Activated B cell treated with CpG ODN at 0.5 μM for 24 hours (primary cell): ENCODE results near the gene LIPC. TPM values are rescaled to one million over a fixed set of nuclear protein-coding genes. Genes with fewer than 3 reads are reported as not detected.

Source experiments
- ATAC-seq: fragments of 200-7000 bp; cut with Tn5 transposase; one replicate; pipeline ENCODE4 v1.10.0; 2021; ENCODE audit warnings: low read depth, mild to moderate bottlenecking, moderate library complexity
- CTCF ChIA-PET: fragments of 350-600 bp; sonication (Branson Sonifier 250); formaldehyde crosslinking; loops from one replicate; lab custom pipeline; 2021; ENCODE audit warnings: antibody characterized with exemption; lab: Charles Lee
- POLR2A ChIA-PET: fragments of 350-600 bp; sonication (Branson Sonifier 250); formaldehyde crosslinking; loops from one replicate; lab custom pipeline; 2021; ENCODE audit warnings: antibody characterized with exemption; lab: Charles Lee
- DNase-seq: peaks from one replicate; pipeline ENCODE4 v3.0.0; 2022
- H3K27ac Mint-ChIP-seq: one replicate; pipeline ENCODE4 v1.8.0; 2020; ENCODE audit warnings: mixed read lengths
- H3K27me3 Mint-ChIP-seq: one replicate; pipeline ENCODE4 v1.8.0; 2021; ENCODE audit warnings: mixed read lengths
- H3K36me3 Mint-ChIP-seq: one replicate; pipeline ENCODE4 v1.8.0; 2021; ENCODE audit warnings: low read depth, mixed read lengths
- H3K4me1 Mint-ChIP-seq: one replicate; pipeline ENCODE4 v1.8.0; 2021; ENCODE audit warnings: mixed read lengths
- H3K4me3 Mint-ChIP-seq: one replicate; pipeline ENCODE4 v1.8.0; 2020; ENCODE audit warnings: mild to moderate bottlenecking, mixed read lengths
- H3K9me3 Mint-ChIP-seq: one replicate; pipeline ENCODE4 v1.8.0; 2020; ENCODE audit warnings: mixed read lengths
- intact Hi-C: fragments of 100-400 bp; cut with micrococcal nuclease; formaldehyde crosslinking; loops from one replicate; pipeline ENCODE4 v1.15.1; 2024
- total RNA-seq: library from RNA; stranded (reverse); gene quantifications from 2 replicates; pipeline ENCODE4 v1.2.3, GENCODE V29; 2022
- TF ChIP-seq, protein P1 (sequence below): fragments of 200-600 bp; IDR thresholded peaks from one replicate; pipeline ENCODE4 v1.8.0; 2022; ENCODE audit warnings: antibody characterized with exemption, mild to moderate bottlenecking

LIPC gene
- total RNA-seq, 1 donor from 2014 or later: not detected

GRCh38 chr15:58506783-58507668, 75.2 kb downstream of the LIPC start:
- ChIA-PET POLR2A (no interaction called here), CTCF (no interaction called here)
- ATAC-seq: no peak
- no peak for DNase-seq
- Mint-ChIP-seq H3K4me1 (no peaks in the 10 kb centered on the region), H3K36me3 (no peaks in the 10 kb centered on the region), H3K9me3 (no peaks in the 10 kb centered on the region), H3K27me3 (peaks cover 4% of the 10 kb centered on the region), H3K4me3 (no peak overlapping the region), H3K27ac (no peak overlapping the region)
- TF ChIP-seq, protein P1, sequence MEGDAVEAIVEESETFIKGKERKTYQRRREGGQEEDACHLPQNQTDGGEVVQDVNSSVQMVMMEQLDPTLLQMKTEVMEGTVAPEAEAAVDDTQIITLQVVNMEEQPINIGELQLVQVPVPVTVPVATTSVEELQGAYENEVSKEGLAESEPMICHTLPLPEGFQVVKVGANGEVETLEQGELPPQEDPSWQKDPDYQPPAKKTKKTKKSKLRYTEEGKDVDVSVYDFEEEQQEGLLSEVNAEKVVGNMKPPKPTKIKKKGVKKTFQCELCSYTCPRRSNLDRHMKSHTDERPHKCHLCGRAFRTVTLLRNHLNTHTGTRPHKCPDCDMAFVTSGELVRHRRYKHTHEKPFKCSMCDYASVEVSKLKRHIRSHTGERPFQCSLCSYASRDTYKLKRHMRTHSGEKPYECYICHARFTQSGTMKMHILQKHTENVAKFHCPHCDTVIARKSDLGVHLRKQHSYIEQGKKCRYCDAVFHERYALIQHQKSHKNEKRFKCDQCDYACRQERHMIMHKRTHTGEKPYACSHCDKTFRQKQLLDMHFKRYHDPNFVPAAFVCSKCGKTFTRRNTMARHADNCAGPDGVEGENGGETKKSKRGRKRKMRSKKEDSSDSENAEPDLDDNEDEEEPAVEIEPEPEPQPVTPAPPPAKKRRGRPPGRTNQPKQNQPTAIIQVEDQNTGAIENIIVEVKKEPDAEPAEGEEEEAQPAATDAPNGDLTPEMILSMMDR: no peak
- intact Hi-C loops: no loop called here

DNA sequence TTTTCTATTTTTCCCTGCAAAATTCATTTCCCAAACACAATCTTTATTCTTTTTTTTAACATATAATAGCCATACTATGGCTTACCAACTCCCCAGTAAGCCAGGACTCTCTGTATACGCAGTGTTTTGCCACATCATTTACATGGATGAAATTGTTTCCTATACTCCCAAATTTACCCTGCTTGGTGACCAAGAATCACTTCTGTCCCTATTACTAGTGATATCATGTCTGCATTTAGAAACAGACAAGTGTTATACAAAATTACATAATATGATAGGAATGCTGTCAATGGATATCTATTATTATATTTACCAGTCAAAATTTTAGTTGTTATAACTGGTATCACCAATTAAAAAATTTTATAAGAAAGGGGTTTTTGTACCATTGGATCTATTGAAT, 77.8 kb downstream of the LIPC start:
- Mint-ChIP-seq H3K27me3 (peaks cover 4% of the 10 kb centered on the region), H3K4me1 (no peaks in the 10 kb centered on the region), H3K36me3 (no peaks in the 10 kb centered on the region), H3K4me3 (no peak overlapping the region), H3K27ac (no peak overlapping the region), H3K9me3 (no peaks in the 10 kb centered on the region)
- ChIA-PET POLR2A (no interaction called here), CTCF (no interaction called here)
- TF ChIP-seq, protein P1: no peak
- intact Hi-C loops: no loop called here
- ATAC-seq (no peak), DNase-seq (no peak)

GRCh38 chr15:58510715-58511598, 79.2 kb downstream of the LIPC start:
- CTCF ChIA-PET: no interaction called here

DNA sequence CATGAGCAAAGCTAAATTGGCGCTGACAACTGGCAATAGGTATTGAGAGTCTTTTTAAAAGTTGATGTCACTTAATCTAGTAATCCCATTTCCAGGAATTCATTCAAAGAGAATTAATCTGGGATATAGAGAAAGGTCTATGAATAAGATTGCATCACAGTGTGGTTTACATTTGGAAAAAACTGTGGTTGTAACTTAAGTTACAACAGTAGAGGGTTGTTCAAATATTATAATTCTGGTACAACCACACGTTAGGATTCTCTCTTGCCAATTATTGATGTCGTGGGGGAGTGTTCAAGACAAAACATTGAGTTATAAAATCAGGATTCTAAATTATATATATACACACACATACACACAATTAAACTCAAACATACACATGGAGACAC, 79.8 kb downstream of the LIPC start:
- intact Hi-C loops: no loop called here
- no peak for ATAC-seq
- H3K9me3 Mint-ChIP-seq: peaks cover 3% of the 10 kb centered on the region
- H3K4me1 Mint-ChIP-seq: peaks cover 6% of the 10 kb centered on the region
- DNase-seq: no peak
- TF ChIP-seq, protein P1: no peak
- H3K27me3 Mint-ChIP-seq: peaks cover 2% of the 10 kb centered on the region
- ChIA-PET CTCF (no interaction called here), POLR2A (no interaction called here)
- no peak overlapping the region for H3K27ac Mint-ChIP-seq
- H3K4me3 Mint-ChIP-seq: no peak overlapping the region
- no peaks in the 10 kb centered on the region for H3K36me3 Mint-ChIP-seq

More at GRCh38 chr15:58510715-58511598, 79.2 kb downstream of the LIPC start:
- intact Hi-C loops: no loop called here
- Mint-ChIP-seq H3K36me3 (no peaks in the 10 kb centered on the region), H3K27ac (no peak overlapping the region), H3K4me1 (peaks cover 6% of the 10 kb centered on the region), H3K9me3 (peaks cover 3% of the 10 kb centered on the region), H3K4me3 (no peak overlapping the region), H3K27me3 (peaks cover 2% of the 10 kb centered on the region)
- TF ChIP-seq, protein P1: no peak
- ATAC-seq (no peak), DNase-seq (no peak)
- POLR2A ChIA-PET: no interaction called here

DNA sequence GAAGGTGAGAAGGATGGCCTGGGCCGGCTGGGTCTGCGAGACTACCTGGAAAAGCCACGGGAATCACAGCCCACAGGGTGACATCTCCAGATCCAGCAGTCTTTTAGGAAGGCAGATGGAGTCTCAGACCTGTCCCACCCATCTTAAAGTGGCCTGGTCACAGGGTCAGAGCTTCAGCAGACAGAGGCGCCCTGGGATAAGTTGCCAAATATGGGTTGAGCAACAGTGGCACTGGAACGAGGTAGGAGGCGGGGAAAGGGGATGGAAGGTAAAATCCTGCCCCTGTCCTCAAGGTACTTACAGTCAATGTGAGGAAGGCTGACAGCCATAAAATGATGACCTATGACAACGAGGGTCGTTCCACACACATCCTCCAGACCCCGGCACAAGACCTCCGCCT, 80.7 kb downstream of the LIPC start:
- Mint-ChIP-seq H3K4me1 (peaks cover 7% of the 10 kb centered on the region), H3K27ac (no peak overlapping the region), H3K4me3 (no peak overlapping the region), H3K27me3 (peaks cover 2% of the 10 kb centered on the region), H3K9me3 (peaks cover 3% of the 10 kb centered on the region), H3K36me3 (no peaks in the 10 kb centered on the region)
- no peak for DNase-seq
- ChIA-PET POLR2A (no interaction called here), CTCF (no interaction called here)
- no peak for ATAC-seq
- intact Hi-C loops: no loop called here
- TF ChIP-seq, protein P1: no peak
